ENCODE measurements around the gene IGFL4. TPM values are rescaled to one million over a fixed set of nuclear protein-coding genes. Genes with fewer than 3 reads are reported as not detected.

Gene IGFL4
- total RNA-seq, 1 experiment from 2014 or later, result not detected

- Histone ChIP-seq H3K4me3 (ENCODE audit: low read length) (no peak overlapping the region), H3K9me2 (replicated peaks; ENCODE audit: low read length) (no peaks in the 10 kb centered on the region), H3F3A (ENCODE audit: low read length, unreplicated experiment) (no peaks in the 10 kb centered on the region), H3K9ac (ENCODE audit: low read length) (no peak overlapping the region), H3K27ac (ENCODE audit: low read length) (no peak overlapping the region), H3K79me2 (ENCODE audit: low read length) (no peaks in the 10 kb centered on the region), H3K36me3 (ENCODE audit: low read depth, low read length) (no peaks in the 10 kb centered on the region), H3K9me3 (ENCODE audit: low read length) (no peaks in the 10 kb centered on the region), H3K4me1 (ENCODE audit: insufficient read depth, low read length) (peaks cover 9% of the 10 kb centered on the region; the same call in 1 of the 2 replicates), H2AFZ (ENCODE audit: low read length) (no peak overlapping the region), H3K27me3 (ENCODE audit: low read length) (no peaks in the 10 kb centered on the region), H4K20me1 (ENCODE audit: low read length) (no peaks in the 10 kb centered on the region), H3K4me2 (ENCODE audit: low read length) (no peak overlapping the region)
- no peak for TF ChIP-seq EZH2 (IDR thresholded peaks at IDR 0.05; ENCODE audit: low read length, unreplicated experiment)
- TF ChIP-seq, protein P1, sequence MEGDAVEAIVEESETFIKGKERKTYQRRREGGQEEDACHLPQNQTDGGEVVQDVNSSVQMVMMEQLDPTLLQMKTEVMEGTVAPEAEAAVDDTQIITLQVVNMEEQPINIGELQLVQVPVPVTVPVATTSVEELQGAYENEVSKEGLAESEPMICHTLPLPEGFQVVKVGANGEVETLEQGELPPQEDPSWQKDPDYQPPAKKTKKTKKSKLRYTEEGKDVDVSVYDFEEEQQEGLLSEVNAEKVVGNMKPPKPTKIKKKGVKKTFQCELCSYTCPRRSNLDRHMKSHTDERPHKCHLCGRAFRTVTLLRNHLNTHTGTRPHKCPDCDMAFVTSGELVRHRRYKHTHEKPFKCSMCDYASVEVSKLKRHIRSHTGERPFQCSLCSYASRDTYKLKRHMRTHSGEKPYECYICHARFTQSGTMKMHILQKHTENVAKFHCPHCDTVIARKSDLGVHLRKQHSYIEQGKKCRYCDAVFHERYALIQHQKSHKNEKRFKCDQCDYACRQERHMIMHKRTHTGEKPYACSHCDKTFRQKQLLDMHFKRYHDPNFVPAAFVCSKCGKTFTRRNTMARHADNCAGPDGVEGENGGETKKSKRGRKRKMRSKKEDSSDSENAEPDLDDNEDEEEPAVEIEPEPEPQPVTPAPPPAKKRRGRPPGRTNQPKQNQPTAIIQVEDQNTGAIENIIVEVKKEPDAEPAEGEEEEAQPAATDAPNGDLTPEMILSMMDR (conservative IDR thresholded peaks at IDR 0.05; ENCODE audit: low read depth, low read length), result no peak
- no peak for TF ChIP-seq EZH2phosphoT487 (IDR thresholded peaks at IDR 0.05; ENCODE audit: borderline replicate concordance, low read length)
- BruUV-seq (replicated peaks), result no TSS peak
- ChIA-PET CTCF (interaction anchor here (0.6 kb wide), 1 partner anchor 130 kb away, joined by 6 read pairs; no protein-coding TSS in a partner anchor), POLR2A (ENCODE audit: unreplicated experiment) (no interaction called here)
- ATAC-seq, result no peak
- intact Hi-C loops (cut with micrococcal nuclease), result no loop called here
- DNase-seq, result no peak
Observed at GRCh38 chr19:46036744-46037128, 4.1 kb downstream of the IGFL4 start.

- BruUV-seq (replicated peaks), result no TSS peak
- no peaks in the 10 kb centered on the region for H3F3A ChIP-seq (ENCODE audit: low read length, unreplicated experiment)
- intact Hi-C loops (cut with micrococcal nuclease), result no loop called here
- TF ChIP-seq, protein P1 (conservative IDR thresholded peaks at IDR 0.05; ENCODE audit: low read depth, low read length), result no peak
- H3K9me3 ChIP-seq (ENCODE audit: low read length), result no peaks in the 10 kb centered on the region
- no peak overlapping the region for H2AFZ ChIP-seq (ENCODE audit: low read length)
- no peak for ATAC-seq
- no peaks in the 10 kb centered on the region for H3K27me3 ChIP-seq (ENCODE audit: low read length)
- DNase-seq, result no peak
- no peak overlapping the region for H3K4me2 ChIP-seq (ENCODE audit: low read length)
- H3K27ac ChIP-seq (ENCODE audit: low read length), result no peak overlapping the region
- H3K79me2 ChIP-seq (ENCODE audit: low read length), result no peaks in the 10 kb centered on the region
- no peaks in the 10 kb centered on the region for H3K9me2 ChIP-seq (replicated peaks; ENCODE audit: low read length)
- H3K4me1 ChIP-seq (ENCODE audit: insufficient read depth, low read length), result peaks cover 7% of the 10 kb centered on the region; the same call in 1 of the 2 replicates
- no peaks in the 10 kb centered on the region for H3K36me3 ChIP-seq (ENCODE audit: low read depth, low read length)
- POLR2A ChIA-PET (ENCODE audit: unreplicated experiment), result no interaction called here
- CTCF ChIA-PET, result no interaction called here
- no peaks in the 10 kb centered on the region for H4K20me1 ChIP-seq (ENCODE audit: low read length)
- H3K4me3 ChIP-seq (ENCODE audit: low read length), result no peak overlapping the region
- H3K9ac ChIP-seq (ENCODE audit: low read length), result no peak overlapping the region
Observed at GRCh38 chr19:46035986-46036743, 4.6 kb downstream of the IGFL4 start.

DNA sequence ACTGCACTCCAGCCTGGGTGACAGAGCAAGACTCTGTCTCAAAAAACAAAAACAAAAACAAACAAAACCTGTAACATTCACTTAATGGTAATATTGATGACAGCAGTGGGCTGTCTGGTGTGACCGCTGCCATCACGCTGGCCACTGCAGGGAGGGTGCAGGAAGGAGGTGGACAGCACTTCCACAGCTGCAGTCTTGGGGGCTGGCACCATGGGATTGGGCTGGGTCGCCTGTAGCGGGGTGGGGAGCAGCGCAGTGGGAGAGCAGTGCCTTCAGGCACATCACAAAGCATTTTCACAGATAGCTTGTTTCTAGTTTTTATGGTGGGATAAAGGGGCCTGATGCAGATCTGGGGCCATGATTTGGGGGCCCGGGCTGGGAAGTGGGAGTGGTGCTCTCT is 5.3 kb downstream of the IGFL4 start:
- Histone ChIP-seq H4K20me1 (ENCODE audit: low read length) (no peaks in the 10 kb centered on the region), H3K27ac (ENCODE audit: low read length) (no peak overlapping the region), H3K9me3 (ENCODE audit: low read length) (no peaks in the 10 kb centered on the region), H3K4me3 (ENCODE audit: low read length) (no peak overlapping the region), H3K9ac (ENCODE audit: low read length) (no peak overlapping the region), H3K9me2 (replicated peaks; ENCODE audit: low read length) (no peaks in the 10 kb centered on the region), H3K4me1 (ENCODE audit: insufficient read depth, low read length) (peaks cover under 1% of the 10 kb centered on the region; the same call in 1 of the 2 replicates), H3K4me2 (ENCODE audit: low read length) (no peak overlapping the region), H3F3A (ENCODE audit: low read length, unreplicated experiment) (no peaks in the 10 kb centered on the region), H3K27me3 (ENCODE audit: low read length) (no peaks in the 10 kb centered on the region), H2AFZ (ENCODE audit: low read length) (no peak overlapping the region), H3K36me3 (ENCODE audit: low read depth, low read length) (no peaks in the 10 kb centered on the region), H3K79me2 (ENCODE audit: low read length) (no peaks in the 10 kb centered on the region)
- ATAC-seq (no peak), DNase-seq (no peak)
- BruUV-seq (replicated peaks), result no TSS peak
- intact Hi-C loops (cut with micrococcal nuclease), result no loop called here
- ChIA-PET CTCF (interaction anchor here (0.5 kb wide), 1 partner anchor 35 kb away, joined by 8 read pairs; no protein-coding TSS in a partner anchor), POLR2A (ENCODE audit: unreplicated experiment) (no interaction called here)
- TF ChIP-seq EZH2 (IDR thresholded peaks at IDR 0.05; ENCODE audit: low read length, unreplicated experiment) (no peak), EZH2phosphoT487 (IDR thresholded peaks at IDR 0.05; ENCODE audit: borderline replicate concordance, low read length) (no peak)
- TF ChIP-seq, protein P1 (conservative IDR thresholded peaks at IDR 0.05; ENCODE audit: low read depth, low read length), result no peak
